Medulla oblongata (tissue), 1 donor: ENCODE results near the gene CHN2.
"Not testable (repeated sequence)": the region's sequence is repeated elsewhere in the genome, so short reads cannot be mapped to it uniquely, and the experiment has no call there.

ENCODE experiments used
- DNase-seq: peaks from one replicate; pipeline ENCODE4 v3.0.0-alpha.2; 2015; ENCODE audit errors: extremely low spot score

The CHN2 gene

DNA sequence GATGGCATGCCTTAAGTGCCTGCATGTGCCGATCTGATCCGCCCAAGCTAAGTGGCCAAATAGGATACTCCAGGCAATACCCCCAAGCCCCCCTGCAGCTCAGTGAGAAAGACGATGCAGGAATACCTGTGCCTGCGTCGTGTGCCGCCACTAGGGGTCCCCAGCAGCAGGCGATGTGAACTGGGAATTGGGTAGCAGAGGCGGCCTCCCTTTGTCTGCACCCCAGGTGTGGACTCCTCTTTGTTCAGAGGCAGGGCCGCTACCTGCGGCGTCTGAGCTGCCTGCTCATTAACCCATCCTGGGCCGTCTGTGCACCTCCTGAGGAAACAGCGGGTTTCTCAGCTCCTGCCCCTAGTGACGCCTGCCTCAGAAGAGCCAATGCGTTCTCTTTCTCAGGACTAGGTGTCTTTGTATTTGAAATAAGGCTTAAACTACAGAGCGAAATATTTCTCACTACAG lies 4.8 kb upstream of the CHN2 start:
- DNase-seq, result peak; percentile 81

DNA sequence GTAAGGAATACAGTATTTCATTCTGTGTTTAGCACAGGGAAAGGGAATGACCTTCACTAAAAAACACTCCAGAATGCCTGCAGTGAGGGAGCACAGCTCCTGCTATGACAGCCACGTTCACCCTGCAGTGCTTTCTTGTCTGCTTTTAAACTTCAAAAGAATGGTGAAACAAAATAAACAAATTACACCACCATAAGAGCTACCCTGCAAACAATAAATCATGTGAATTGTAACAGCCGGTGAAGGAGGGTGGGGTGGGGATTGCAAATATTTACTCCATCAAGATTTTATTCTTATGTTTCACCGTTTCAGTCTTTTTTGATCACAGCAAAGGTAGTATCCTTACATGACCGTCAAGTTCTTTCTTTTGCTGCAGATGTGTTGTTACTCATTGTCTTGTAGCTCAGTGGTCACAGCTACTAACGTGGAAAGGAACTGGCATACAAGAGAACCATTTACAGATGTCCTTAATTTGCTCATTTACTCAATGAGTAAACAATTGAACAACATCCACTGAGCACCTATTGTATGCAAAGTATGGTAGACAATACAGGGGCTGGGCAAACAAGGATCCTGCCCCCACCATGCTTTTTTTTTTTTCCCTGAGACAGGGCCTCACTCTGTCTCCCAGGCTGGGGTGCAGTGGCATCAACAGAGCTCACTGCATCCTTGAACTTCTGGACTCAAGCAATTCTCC lies 4.1 kb upstream of the CHN2 start:
- DNase-seq, result no peak

DNA sequence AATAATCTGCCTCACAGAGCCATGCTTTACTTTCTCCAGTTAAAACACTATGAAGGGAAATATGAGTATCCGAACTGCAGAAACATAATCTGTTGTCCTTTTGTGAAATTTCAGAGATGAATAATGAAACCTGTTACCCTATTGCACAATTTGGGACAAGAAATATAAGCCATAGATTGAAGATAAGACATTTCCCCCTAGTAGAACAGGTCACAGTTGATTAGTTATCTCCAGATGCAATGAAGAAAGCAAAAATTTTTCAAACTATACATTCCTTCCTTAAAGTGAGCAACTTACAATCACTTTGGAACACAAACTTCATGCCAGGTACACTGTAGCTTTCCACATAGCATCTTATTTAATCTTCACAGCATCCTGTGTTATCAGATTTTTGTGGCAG lies 2.3 kb upstream of the CHN2 start:
- no peak for DNase-seq

DNA sequence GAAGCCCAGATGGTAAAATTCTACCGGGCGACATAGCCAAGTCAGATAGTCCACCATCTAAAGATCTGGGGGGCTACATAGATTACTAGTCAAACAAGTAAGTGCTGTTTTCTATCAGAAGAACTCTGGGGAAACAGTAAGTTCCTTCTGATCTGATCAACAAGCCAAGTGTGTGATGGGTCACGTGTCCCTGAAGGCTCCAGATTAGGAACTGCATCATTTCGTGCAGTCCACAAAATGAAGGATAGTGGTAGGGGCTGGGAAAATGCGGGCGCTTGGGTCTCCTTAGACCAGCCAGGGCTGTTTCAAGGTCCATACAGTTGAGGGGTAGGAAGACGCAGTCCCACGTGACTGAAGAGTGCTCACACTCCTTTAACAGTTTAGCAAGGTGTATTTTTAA lies 1.8 kb upstream of the CHN2 start:
- DNase-seq, result no peak

DNA sequence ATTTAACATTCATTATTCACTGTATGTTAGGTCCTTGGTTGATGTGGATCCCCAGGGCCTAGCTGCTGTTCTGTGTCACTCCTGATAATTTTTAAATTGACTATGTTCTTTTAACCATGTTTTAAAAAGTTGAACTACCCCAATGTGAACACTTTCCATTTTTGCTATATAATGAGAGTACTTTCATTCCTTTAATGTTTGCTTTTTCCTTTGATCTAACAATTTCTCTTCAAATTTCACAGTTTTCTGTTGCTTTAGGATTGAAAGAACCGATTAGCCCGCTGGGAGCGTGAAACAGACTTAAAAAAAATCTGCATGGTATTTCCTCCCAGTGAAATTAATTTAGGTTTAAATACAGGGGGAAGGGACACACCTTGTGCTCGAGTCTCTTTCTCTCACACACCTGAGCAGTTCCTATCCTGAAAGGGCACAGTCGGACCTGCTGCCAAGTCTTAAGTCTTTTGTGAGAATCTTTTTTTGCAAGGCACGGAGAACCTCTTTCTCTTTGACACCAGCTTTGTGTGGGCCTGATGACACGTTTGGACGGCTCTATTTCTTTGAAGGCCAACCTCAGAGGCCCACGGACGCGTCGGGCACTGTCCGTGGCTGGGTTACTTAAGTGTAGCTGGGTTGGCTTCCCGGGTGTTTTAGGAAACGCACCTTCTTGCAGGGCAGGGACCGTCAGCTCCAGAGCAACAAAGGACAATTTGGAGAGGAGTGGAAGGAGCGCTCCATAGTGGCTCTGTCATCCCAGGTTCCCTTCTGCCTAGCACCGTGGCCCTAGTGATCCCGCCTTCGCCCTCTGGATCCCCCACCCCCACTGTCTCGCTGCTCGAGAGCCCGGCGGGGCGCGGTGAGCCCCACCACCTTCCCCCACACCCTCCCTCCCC lies 1.0 kb upstream of the CHN2 start:
- peak; percentile 40 for DNase-seq

DNA sequence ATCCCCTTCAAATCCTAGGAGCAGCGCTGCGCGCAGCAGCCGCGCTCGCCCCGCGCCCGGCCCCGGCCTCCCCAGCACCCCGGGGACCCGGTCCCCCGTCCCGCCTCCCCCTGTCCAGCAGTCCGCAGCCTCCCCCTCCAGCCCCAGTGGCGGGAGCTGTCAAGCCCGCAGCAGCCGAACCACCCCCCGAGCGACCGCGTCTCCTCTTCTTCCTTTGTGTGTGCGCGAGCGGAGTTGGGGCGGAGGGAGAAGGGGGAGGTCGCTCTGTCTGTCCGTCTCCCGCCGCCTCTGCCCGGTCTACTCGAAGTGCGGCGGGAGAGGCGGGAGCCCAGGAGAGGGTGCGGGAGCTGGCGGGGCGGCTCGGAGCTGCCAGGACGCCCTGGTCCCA lies 375 bp upstream of the CHN2 start:
- no peak for DNase-seq

DNA sequence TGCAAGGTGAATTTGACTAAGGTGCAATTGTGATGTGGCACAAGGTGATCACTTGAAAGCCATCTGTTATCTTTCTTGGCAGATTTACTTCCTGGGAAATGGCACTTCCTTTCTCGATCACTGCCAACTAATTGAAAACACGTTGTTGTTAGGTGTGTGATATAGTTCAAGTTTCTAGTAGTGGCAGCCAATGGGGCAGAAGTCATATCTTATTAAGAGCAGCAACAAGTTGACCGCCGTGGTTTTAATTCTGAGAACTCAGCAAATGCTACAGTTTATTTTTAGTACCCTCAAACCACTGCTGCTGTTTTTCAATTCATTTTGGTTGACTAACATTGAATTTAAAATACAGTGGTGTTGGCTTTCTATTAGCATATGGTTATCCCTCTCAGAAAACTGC lies 1.6 kb downstream of the CHN2 start:
- DNase-seq, result peak; percentile 26

DNA sequence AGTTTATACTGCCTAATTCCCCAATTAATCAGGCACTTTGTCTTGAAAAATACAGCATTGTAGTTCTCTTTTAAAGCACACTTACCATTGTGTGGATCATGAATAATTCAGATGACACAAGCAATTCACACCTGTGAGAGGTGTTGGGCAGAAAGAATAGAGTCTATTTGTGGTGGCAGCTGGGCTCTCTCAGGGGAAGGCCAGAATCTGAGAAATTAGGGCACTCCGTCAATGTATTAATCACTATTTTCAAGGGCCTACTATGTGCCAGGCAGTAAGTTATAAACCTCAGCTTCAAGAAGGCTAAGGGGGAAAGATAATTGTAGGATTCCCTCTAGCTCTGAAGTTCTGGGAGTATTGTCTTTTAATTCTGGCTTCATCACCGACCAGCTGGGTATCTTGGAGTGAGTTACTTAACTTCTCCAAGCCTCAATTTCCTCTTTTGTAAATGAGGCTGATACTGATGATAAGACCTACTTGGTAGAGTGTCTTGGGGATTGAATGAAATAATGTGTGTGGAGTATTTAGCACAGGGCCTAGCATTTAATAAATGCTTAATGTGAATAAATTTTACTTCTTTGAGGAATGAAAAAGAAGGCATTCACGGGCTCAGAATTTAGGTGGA lies 2.5 kb downstream of the CHN2 start:
- no peak for DNase-seq

DNA sequence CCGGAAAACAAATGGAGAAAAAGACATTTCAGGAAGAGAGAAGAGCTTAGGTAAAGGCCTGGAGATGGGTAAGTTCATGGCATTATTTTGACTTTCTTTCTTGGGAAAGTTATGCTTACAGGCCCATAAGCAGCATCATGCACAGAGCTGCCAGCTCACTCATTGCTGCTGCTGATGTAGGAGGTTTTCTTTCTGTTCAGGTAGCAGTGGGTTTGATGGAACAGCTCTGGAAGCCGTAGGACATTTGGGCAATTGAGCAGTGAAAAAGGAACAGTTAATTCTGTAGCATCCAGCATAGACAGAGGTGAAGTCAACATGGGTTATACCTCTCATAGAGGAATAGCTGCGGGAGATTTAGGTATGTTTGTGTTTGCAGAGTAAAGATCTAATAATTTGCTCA lies 3.3 kb downstream of the CHN2 start:
- no peak for DNase-seq

DNA sequence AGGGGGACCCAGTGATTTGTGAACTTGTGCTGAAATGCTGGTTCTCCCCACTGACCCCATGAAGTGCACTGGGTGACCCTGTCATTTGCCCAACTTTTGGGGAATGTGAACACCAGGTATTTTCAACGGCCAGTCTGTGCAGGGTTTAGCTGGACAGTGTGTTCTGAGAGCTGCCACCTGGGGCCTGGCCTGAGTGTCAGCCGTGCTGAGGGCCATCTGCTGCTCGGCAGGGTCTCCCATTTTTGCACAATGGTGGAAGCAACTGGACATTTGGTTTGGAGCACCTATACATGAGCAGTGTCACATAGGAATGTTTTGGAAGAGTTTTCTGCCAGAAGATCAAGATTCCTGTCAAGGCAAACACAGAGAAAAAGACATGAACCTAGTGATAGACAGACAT lies 5.2 kb downstream of the CHN2 start:
- DNase-seq, result no peak

DNA sequence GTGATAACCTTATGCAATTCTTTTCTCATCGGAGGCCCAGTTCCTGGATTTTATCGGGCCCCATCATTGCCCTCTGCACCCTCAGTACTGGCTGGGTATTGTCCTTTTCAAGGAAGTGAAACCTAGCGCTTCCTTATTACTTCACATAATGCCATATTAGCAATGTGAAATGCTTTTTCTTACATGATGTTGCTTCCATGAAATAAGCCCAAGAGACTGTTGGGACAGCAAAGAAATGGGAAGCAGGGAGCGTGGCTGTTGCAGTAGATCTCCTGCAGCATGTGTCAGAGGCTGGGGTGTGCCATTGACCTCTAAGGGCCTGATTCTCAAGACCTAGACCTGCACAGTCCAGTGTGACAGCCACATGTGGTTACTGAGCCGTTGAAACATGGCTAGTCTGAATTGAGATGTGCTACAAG lies 8.1 kb downstream of the CHN2 start:
- peak; percentile 52 for DNase-seq

DNA sequence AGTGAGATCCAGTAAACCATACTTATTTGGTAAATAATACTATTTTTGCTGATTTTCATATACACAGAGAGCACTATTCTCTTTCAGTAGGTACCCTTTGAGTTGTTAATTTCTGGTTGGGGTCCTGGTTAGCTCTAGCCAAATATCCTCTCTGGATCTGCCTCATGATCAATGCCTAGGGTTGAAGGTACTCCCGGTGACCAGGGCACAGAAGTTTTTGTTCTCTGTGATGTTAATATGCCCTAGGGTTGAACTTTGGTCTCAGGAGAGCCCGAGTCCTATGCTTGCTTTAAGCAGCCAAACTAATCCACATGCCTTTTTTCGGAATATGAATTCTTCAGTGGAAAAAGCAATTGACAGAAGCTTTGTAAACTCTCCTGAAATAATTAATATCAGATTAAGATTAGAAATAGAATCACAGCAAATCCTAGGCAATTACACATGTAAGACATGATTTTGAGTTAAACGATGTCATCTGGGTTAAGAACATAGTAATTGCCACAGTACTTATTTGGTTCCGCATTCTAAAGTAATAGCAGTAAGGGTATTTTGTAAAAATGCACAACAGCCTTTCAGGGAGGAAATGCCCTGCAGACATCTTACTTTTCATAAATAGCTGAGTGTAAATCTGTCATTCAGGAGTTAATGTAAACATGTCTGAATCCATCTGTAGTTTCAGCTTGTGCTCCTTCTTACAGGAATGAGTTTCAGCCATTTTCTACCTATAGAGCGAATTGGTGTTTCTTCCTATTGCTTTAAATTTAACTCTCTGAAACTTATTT lies 10.1 kb downstream of the CHN2 start:
- DNase-seq, result no peak

DNA sequence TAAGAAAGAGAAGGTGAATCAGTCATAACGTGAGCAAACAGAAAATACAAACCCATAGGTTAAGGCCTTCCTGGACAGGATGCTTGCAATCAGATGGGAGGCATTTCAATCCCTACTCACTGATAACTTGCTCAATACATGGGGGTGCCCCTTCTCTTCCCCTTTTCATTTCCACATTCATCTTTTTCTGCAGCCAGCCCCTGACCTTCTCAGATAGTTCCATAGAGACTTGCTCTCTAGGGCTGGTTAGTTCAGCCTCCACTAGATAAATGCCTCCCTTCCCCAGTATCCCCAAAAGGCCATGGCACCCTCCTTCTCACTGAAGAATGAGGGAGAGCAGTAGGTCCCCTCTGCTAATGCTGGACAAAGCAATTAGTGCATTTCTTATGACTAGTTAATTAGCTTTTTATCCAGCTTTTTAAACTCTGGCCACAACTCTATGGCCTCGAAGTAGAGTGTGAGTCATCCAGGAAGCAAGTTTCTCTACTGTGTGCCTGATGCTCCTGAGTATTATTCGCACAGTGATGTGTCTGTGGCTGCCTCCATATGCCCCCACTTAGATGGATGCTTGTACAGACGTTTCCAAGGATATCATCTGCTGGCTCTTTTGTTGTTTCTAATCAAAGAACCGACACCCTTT lies 12.7 kb downstream of the CHN2 start:
- DNase-seq, result no peak

DNA sequence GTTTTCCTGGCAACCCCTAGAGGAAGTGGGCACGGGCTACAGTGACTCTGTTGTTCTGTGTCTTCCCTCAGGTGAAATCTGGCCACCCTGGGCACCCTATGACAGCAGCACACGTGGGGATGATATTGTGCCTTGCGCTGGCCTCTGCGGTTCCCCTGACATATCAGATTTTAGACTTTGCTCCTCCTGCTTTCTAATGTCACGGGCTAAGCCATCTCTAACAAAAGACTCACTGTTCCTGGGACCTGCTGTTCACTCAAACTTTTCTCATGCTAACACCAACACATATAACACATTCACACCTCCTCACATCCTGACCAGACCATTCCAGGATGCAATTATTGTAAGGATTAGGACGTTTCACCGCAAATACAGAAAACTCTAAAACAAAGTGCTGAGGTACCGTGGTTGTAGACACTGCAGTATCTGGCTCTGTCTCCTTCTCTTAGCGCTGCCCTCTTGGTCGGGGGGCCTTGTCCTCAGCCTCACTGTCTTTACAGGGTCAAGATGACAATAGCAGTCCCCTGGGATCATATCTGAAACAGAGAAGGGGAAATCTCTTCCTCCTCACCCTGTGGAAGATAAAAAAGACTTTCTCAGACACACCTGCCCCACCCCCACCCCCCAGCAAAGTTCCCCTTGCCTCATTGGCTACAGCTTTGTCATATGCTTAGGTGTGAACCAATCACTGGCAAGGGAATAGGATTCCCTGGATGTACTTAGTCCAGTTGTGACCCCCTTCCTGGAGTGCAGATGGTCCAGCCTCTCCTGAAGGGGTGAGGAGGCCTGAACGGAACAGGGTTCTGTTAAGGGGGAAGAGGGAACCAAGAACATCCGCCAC lies 14.1 kb downstream of the CHN2 start:
- DNase-seq, result no peak

DNA sequence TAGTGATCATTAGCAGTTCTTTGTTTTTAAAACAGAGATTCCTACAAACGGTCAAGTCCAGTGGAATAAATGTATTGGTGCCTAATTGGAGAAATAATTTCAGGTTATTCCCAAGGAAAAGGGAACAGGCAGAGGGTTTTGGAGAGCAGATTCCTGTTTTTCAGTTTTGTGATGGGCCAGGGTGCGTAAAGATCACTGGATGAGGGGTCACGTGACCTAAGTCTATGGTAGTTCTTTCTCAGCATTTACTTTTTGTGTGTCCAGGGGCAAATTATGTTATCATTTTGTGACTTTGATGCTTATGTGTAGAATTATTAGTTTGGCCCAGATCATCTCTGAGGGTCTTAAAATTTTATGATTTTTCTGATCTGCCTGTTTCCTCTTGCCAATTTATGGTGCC lies 15.2 kb downstream of the CHN2 start:
- DNase-seq, result no peak

DNA sequence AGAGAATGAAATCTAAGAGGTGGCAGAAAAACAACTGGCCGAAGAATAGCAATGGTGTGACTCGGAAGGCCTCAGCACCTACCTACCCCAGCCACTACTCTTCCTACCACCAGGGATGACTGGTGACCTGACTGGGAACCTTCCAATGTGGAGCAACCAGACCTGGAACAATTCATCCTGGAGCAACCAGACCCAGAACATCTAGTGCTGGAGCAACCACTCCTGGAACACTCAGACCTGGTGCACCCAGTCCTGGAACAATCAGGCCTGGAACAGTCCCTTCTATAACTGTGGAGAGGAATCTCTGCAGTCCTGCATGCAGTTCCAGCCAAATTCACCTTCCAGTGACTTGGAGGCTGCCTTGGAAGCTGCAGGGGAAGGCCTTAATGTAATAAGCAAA lies 18.2 kb downstream of the CHN2 start:
- not testable (repeated sequence) for DNase-seq

DNA sequence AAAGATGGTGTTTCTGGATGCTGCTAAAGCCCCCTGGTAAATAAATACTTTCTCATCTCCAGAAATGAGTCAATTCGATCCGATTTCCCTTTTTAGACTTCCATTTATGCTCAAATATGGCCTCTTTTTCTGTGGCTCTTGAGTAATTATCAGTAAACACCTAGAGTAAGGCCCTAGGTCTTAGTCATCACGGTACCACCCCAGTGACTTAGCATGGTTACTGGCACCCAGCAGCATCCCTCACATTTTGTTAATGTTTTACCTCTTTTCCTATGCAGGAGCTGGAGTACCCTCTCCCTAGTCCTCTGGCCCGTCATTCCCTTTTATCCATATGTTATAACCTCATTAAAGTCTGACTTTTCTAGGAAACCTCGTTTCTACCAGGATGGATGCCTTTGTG lies 19.5 kb downstream of the CHN2 start:
- no peak for DNase-seq

DNA sequence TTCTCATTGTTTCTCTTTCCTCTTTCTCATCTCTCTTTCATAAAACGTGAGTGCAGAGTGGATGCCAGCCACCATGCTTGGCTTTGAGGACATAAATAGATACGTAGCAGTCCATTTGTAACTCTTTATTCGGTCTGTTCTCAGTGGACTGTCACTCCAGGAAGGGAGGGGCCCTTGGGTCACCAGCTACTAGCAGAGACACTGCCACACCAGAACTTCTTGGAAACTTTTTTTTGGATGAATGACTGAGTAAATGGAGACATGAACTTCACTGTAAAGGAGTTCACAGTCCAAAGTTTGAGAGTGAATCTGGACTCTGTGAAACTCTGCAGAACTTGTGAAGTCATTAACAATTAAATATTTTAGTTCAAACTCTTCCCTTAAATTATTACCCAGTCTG lies 20.2 kb downstream of the CHN2 start:
- no peak for DNase-seq

DNA sequence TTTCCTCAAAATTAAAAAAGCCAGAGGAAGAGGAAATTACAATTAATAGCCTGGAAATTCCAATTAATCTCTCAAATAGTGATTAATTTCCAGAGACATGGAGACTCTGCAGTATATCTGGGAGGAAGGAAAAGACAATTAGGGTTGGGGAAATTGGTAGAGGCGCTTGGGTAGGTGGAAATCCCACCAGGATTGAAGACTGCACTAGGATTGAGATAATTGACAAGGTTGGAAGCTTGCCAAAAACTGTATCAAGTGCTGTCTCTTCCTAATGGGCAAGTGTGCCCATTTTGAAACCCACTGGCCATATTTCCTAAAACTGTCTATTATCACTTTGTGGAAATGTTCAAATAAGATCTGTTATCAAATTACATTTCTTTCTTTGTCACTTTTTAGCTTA lies 21.6 kb downstream of the CHN2 start:
- DNase-seq, result no peak

DNA sequence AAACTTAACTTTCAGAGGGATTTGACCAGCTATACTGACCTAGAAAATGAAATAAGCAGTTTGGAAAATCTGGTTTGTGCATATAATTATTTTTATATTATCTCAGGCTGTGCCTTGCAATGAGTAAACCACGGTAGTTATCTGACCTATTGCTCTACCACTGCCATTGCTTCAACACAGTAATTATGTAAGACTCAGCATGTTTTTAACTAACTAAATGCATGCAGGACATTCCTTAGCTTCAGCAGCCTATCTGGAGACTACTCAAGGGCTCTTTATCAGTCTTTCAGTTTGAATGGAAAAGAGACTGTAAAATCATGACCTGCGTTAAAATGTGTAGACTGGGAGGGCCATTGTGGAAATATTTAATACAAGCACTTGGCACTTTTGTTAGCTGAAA lies 22.5 kb downstream of the CHN2 start:
- DNase-seq, result no peak

DNA sequence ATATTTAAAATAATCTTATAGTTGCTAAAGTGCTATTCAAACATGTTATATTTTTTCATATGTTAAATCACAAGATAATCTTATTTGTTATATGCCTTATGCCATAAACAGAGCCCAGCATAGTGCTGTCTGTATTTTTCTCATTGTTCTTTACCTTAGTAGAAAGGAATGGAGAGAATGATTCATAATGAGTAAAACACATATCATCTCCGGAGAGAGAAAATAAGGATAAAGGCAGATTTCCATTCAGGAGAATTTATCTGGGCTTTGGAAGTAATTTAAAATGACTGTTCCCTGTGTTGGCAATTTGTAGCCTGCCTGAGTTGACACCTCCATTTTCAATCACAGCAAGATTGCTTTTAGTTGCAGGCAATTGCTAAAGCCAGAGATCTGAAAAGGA lies 30.2 kb downstream of the CHN2 start:
- no peak for DNase-seq
